SK-N-SH treated with all-trans-retinoic acid at 6 μM for 48 hours (cell line): ENCODE results near the gene SMC1B.
"Not testable (repeated sequence)": the region's sequence is repeated elsewhere in the genome, so short reads cannot be mapped to it uniquely, and the experiment has no call there.

Experiments used
- ATAC-seq: fragments of 200-7000 bp; cut with Tn5 transposase; 3 replicates; pipeline ENCODE4 v1.9.1; 2020; ENCODE audit warnings: mild to moderate bottlenecking, moderate library complexity
- BACH2 ChIP-seq: fragments of 250-450 bp; sonication (Bioruptor Pico); IDR thresholded peaks from 2 replicates; pipeline ENCODE4 v1.9.0; 2021; ENCODE audit warnings: mild to moderate bottlenecking, borderline replicate concordance
- CSDC2 ChIP-seq: fragments of 250-450 bp; sonication (Bioruptor Pico); IDR thresholded peaks from 2 replicates; pipeline ENCODE4 v1.5.0; 2020; ENCODE audit warnings: mild to moderate bottlenecking, moderate library complexity
- CSRNP3 ChIP-seq: fragments of 250-450 bp; sonication (Bioruptor Pico); IDR thresholded peaks from 2 replicates; pipeline ENCODE4 v1.5.1; 2021; ENCODE audit warnings: mild to moderate bottlenecking, moderate library complexity
- ESRRG ChIP-seq: fragments of 250-450 bp; sonication (Bioruptor Pico); IDR thresholded peaks from 2 replicates; pipeline ENCODE4 v1.6.1; 2021; ENCODE audit warnings: mild to moderate bottlenecking
- GLIS3 ChIP-seq: fragments of 250-450 bp; sonication (Bioruptor Pico); IDR thresholded peaks from 2 replicates; pipeline ENCODE4 v1.5.0; 2020; ENCODE audit warnings: mild to moderate bottlenecking, moderate library complexity
- ISL1 ChIP-seq: fragments of 250-450 bp; sonication (Bioruptor Pico); IDR thresholded peaks from 2 replicates; pipeline ENCODE4 v2.1.2; 2022; ENCODE audit warnings: mild to moderate bottlenecking, moderate library complexity
- OSR1 ChIP-seq: fragments of 250-450 bp; sonication (Bioruptor Pico); IDR thresholded peaks from 2 replicates; pipeline ENCODE4 v1.8.0; 2022; ENCODE audit warnings: moderate library complexity, mild to moderate bottlenecking, inconsistent platforms
- PATZ1 ChIP-seq: fragments of 250-450 bp; sonication (Bioruptor Pico); IDR thresholded peaks from 2 replicates; pipeline ENCODE4 v1.8.0; 2020; ENCODE audit warnings: mild to moderate bottlenecking, moderate library complexity, borderline replicate concordance
- POU6F1 ChIP-seq: fragments of 250-450 bp; sonication (Bioruptor Pico); IDR thresholded peaks from 2 replicates; pipeline ENCODE4 v1.8.0; 2021; ENCODE audit warnings: low read depth, mild to moderate bottlenecking, moderate library complexity, borderline replicate concordance
- PPARA ChIP-seq: fragments of 250-450 bp; sonication (Bioruptor Pico); IDR thresholded peaks from 2 replicates; pipeline ENCODE4 v1.5.0; 2020; ENCODE audit warnings: mild to moderate bottlenecking, borderline replicate concordance
- RARB ChIP-seq: fragments of 250-450 bp; sonication (Bioruptor Pico); IDR thresholded peaks from 2 replicates; pipeline ENCODE4 v1.8.0; 2021; ENCODE audit warnings: mild to moderate bottlenecking, moderate library complexity
- SNAI2 ChIP-seq: fragments of 250-450 bp; sonication (Bioruptor Pico); IDR thresholded peaks from 2 replicates; pipeline ENCODE4 v1.5.0; 2020; ENCODE audit warnings: mild to moderate bottlenecking, moderate library complexity
- TCF4 ChIP-seq: fragments of 250-450 bp; sonication (Bioruptor Pico); IDR thresholded peaks from 2 replicates; pipeline ENCODE4 v1.8.0; 2021; ENCODE audit warnings: mild to moderate bottlenecking, moderate library complexity, borderline replicate concordance
- TOX ChIP-seq: fragments of 250-450 bp; sonication (Bioruptor Pico); IDR thresholded peaks from 2 replicates; pipeline ENCODE4 v1.8.0; 2021; ENCODE audit warnings: mild to moderate bottlenecking, moderate library complexity, borderline replicate concordance
- ZC3H10 ChIP-seq: fragments of 250-450 bp; sonication (Bioruptor Pico); IDR thresholded peaks from 2 replicates; pipeline ENCODE4 v1.5.1; 2021; ENCODE audit warnings: mild to moderate bottlenecking, moderate library complexity
- ZFP3 ChIP-seq: fragments of 250-450 bp; sonication (Bioruptor Pico); IDR thresholded peaks from 2 replicates; pipeline ENCODE4 v1.5.0; 2020; ENCODE audit warnings: mild to moderate bottlenecking, moderate library complexity
- ZFP30 ChIP-seq: fragments of 450-650 bp; formaldehyde crosslinking; IDR thresholded peaks from 2 replicates; pipeline ENCODE4 v1.5.0; 2022; ENCODE audit warnings: mild to moderate bottlenecking, moderate library complexity
- ZNF565 ChIP-seq: fragments of 450-650 bp; formaldehyde crosslinking; conservative IDR thresholded peaks from 2 replicates; pipeline ENCODE4 v1.5.0; 2020; ENCODE audit warnings: low read depth, mild to moderate bottlenecking, moderate library complexity
- ZNF70 ChIP-seq: fragments of 450-650 bp; formaldehyde crosslinking; IDR thresholded peaks from 2 replicates; pipeline ENCODE4 v1.5.0; 2020; ENCODE audit warnings: mild to moderate bottlenecking, moderate library complexity
- ZNF8 ChIP-seq: fragments of 450-650 bp; formaldehyde crosslinking; IDR thresholded peaks from 2 replicates; pipeline ENCODE4 v1.5.0; 2020; ENCODE audit warnings: mild to moderate bottlenecking, moderate library complexity
- TF ChIP-seq, protein P1 (sequence below): fragments of 250-450 bp; sonication (Bioruptor Pico); IDR thresholded peaks from 2 replicates; pipeline ENCODE4 v1.5.1; 2020; ENCODE audit warnings: low read depth, mild to moderate bottlenecking, moderate library complexity
- TF ChIP-seq, protein P2 (sequence below): fragments of 250-450 bp; sonication (Bioruptor Pico); IDR thresholded peaks from 2 replicates; pipeline ENCODE4 v1.5.0; 2020; ENCODE audit warnings: mild to moderate bottlenecking, moderate library complexity

SMC1B gene

DNA sequence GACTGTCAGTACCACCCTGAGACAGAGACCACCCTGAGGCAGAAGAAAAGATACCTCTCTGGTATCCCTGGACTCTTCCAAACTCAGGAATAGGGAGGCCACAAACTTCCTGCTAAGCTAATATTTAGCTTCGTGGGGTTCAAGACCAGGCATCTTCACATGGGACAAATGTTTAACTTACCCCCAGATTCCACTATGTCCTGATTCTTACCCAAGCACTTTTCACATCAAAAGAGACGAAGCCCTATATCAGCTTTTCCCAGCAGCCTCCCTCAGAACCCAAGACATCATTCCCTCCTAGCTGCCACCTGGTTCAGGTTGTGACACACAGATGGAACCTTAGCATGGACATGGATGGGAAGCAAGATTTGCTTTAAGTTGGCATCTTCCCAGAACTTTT is 32.1 kb downstream of the SMC1B start:
- TF ChIP-seq BACH2 (CRISPR knock-in tag) (no peak), TOX (CRISPR knock-in tag) (no peak), PPARA (CRISPR knock-in tag) (no peak), ZNF565 (CRISPR knock-in tag) (no peak), SNAI2 (CRISPR knock-in tag) (no peak), ZNF8 (CRISPR knock-in tag) (no peak), ZFP30 (CRISPR knock-in tag) (no peak), ISL1 (CRISPR knock-in tag) (no peak), ZNF70 (CRISPR knock-in tag) (no peak), TCF4 (CRISPR knock-in tag) (no peak)
- TF ChIP-seq, protein P1, sequence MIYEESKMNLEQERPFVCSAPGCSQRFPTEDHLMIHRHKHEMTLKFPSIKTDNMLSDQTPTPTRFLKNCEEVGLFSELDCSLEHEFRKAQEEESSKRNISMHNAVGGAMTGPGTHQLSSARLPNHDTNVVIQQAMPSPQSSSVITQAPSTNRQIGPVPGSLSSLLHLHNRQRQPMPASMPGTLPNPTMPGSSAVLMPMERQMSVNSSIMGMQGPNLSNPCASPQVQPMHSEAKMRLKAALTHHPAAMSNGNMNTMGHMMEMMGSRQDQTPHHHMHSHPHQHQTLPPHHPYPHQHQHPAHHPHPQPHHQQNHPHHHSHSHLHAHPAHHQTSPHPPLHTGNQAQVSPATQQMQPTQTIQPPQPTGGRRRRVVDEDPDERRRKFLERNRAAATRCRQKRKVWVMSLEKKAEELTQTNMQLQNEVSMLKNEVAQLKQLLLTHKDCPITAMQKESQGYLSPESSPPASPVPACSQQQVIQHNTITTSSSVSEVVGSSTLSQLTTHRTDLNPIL (CRISPR knock-in tag): no peak
- ATAC-seq: no peak

GRCh38 chr22:45376703-45377102 is 36.7 kb downstream of the SMC1B start:
- no peak for ATAC-seq
- no peak for TF ChIP-seq SNAI2 (CRISPR knock-in tag)
- TF ChIP-seq ESRRG (CRISPR knock-in tag): no peak
- TF ChIP-seq POU6F1 (CRISPR knock-in tag): no peak

- TF ChIP-seq TOX (CRISPR knock-in tag) (no peak), CSRNP3 (CRISPR knock-in tag) (no peak), ZFP3 (no peak), OSR1 (no peak), BACH2 (CRISPR knock-in tag) (no peak), ISL1 (CRISPR knock-in tag) (no peak), ZNF70 (CRISPR knock-in tag) (no peak), SNAI2 (CRISPR knock-in tag) (no peak), TCF4 (CRISPR knock-in tag) (no peak), CSDC2 (no peak), GLIS3 (CRISPR knock-in tag) (no peak), ZNF8 (CRISPR knock-in tag) (no peak), PATZ1 (CRISPR knock-in tag) (no peak), ZNF565 (CRISPR knock-in tag) (no peak), RARB (no peak), ESRRG (CRISPR knock-in tag) (no peak), ZC3H10 (no peak)
- TF ChIP-seq, protein P2, sequence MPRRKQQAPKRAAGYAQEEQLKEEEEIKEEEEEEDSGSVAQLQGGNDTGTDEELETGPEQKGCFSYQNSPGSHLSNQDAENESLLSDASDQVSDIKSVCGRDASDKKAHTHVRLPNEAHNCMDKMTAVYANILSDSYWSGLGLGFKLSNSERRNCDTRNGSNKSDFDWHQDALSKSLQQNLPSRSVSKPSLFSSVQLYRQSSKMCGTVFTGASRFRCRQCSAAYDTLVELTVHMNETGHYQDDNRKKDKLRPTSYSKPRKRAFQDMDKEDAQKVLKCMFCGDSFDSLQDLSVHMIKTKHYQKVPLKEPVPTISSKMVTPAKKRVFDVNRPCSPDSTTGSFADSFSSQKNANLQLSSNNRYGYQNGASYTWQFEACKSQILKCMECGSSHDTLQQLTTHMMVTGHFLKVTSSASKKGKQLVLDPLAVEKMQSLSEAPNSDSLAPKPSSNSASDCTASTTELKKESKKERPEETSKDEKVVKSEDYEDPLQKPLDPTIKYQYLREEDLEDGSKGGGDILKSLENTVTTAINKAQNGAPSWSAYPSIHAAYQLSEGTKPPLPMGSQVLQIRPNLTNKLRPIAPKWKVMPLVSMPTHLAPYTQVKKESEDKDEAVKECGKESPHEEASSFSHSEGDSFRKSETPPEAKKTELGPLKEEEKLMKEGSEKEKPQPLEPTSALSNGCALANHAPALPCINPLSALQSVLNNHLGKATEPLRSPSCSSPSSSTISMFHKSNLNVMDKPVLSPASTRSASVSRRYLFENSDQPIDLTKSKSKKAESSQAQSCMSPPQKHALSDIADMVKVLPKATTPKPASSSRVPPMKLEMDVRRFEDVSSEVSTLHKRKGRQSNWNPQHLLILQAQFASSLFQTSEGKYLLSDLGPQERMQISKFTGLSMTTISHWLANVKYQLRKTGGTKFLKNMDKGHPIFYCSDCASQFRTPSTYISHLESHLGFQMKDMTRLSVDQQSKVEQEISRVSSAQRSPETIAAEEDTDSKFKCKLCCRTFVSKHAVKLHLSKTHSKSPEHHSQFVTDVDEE (CRISPR knock-in tag): no peak
- TF ChIP-seq, protein P1 (CRISPR knock-in tag): no peak
- ATAC-seq: no peak
These were observed 37.4 kb downstream of the SMC1B start for GRCh38 chr22:45376009-45376408.

DNA sequence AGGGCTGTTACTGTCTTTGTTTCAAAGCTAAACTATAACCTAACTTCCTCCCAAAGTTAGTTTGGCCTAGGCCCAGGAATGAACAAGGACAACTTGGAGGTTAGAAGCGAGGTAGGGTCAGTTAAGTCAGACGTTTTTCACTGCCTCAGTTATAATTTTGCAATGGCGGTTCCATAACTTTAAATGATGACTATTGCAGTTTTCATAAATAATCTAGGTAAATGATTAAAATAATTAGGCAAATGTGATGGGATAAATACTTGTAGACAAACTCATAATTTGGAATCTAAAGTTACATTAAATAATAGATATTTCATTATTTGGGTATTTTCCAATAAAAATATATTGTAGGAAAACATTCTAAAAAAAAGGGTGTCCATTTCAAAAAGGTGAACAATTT is 39.8 kb downstream of the SMC1B start:
- ATAC-seq: not testable (repeated sequence)
